ENCODE measurements around the gene XRN2. TPM values are rescaled to one million over a fixed set of nuclear protein-coding genes. Genes with fewer than 3 reads are reported as not detected.
"Not testable (repeated sequence)": the region's sequence is repeated elsewhere in the genome, so short reads cannot be mapped to it uniquely, and the experiment has no call there.

XRN2 gene
- total RNA-seq, 1 donor from 2014 or later = 66.7 TPM

DNA sequence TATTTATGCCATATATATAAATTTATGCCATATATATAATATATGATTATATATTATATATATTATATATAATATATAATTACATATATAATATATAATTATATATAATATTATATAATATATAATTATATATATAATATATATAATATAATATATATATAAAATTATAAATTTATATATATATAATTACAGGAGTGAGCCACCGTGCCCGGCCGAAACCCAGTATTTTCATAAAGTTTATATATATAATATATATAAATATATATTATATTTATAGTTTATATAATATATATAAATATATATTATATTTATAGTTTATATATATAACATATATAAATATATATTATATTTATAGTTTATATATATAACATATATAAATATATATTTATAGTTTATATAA is 62.6 kb downstream of the XRN2 start:
- H3K9me3 Mint-ChIP-seq (ENCODE audit: unreplicated experiment) = no peaks in the 10 kb centered on the region
- H3K4me3 Mint-ChIP-seq (ENCODE audit: unreplicated experiment) = no peak overlapping the region
- no peaks in the 10 kb centered on the region for H3K27me3 Mint-ChIP-seq (ENCODE audit: unreplicated experiment)
- no peak overlapping the region for H3K27ac Mint-ChIP-seq (ENCODE audit: unreplicated experiment)
- peaks cover 44% of the 10 kb centered on the region for H3K36me3 Mint-ChIP-seq (ENCODE audit: unreplicated experiment)
- peaks cover 2% of the 10 kb centered on the region for H3K4me1 Mint-ChIP-seq (ENCODE audit: unreplicated experiment)
- no peak for DNase-seq (ENCODE audit: extremely low spot score, unreplicated experiment)
- TF ChIP-seq, protein P1, sequence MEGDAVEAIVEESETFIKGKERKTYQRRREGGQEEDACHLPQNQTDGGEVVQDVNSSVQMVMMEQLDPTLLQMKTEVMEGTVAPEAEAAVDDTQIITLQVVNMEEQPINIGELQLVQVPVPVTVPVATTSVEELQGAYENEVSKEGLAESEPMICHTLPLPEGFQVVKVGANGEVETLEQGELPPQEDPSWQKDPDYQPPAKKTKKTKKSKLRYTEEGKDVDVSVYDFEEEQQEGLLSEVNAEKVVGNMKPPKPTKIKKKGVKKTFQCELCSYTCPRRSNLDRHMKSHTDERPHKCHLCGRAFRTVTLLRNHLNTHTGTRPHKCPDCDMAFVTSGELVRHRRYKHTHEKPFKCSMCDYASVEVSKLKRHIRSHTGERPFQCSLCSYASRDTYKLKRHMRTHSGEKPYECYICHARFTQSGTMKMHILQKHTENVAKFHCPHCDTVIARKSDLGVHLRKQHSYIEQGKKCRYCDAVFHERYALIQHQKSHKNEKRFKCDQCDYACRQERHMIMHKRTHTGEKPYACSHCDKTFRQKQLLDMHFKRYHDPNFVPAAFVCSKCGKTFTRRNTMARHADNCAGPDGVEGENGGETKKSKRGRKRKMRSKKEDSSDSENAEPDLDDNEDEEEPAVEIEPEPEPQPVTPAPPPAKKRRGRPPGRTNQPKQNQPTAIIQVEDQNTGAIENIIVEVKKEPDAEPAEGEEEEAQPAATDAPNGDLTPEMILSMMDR (IDR thresholded peaks at IDR 0.05) = no peak

DNA sequence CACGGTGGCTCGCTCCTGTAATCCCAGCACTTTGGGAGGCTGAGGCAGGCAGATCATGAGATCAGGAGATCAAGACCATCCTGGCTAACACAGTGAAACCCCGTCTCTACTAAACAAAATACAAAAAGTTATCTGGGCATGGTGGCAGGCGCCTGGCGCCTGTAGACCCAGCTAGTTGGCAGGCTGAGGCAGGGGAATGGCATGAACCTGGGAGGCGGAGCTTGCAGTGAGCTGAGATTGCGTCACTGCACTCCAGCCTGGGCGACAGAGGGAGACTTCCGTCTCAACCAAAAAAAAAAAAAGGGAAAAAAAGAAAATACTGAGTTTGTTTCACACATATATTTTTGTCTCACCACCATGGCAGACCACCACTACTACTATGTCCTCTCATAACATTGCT is 63.1 kb downstream of the XRN2 start:
- H3K27me3 Mint-ChIP-seq (ENCODE audit: unreplicated experiment); H3K4me3 Mint-ChIP-seq (ENCODE audit: unreplicated experiment); H3K4me1 Mint-ChIP-seq (ENCODE audit: unreplicated experiment); H3K27ac Mint-ChIP-seq (ENCODE audit: unreplicated experiment); DNase-seq (ENCODE audit: extremely low spot score, unreplicated experiment); H3K9me3 Mint-ChIP-seq (ENCODE audit: unreplicated experiment): not testable (repeated sequence)
- peaks cover 44% of the 10 kb centered on the region for H3K36me3 Mint-ChIP-seq (ENCODE audit: unreplicated experiment)

DNA sequence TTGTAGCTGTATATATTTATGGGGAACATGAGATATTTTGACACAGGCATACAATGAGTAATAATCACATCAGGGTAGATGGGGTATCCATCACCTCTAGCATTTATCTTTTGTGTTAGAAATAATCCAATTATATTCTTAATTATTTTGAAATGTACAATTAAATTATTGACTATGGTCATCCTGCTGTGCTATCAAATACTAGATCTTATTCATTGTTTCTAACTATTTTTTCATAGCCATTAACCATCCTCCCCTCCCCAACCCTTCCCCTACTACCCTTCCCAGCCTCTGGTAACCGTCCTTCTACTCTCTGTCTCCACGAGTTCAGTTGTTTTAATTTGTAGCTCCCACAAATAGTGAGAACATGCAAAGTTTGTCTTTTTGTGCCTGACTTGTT is 65.7 kb downstream of the XRN2 start:
- Mint-ChIP-seq H3K4me1 (ENCODE audit: unreplicated experiment) (peaks cover 15% of the 10 kb centered on the region), H3K36me3 (ENCODE audit: unreplicated experiment) (peaks cover 27% of the 10 kb centered on the region), H3K4me3 (ENCODE audit: unreplicated experiment) (no peak overlapping the region), H3K9me3 (ENCODE audit: unreplicated experiment) (no peaks in the 10 kb centered on the region), H3K27me3 (ENCODE audit: unreplicated experiment) (no peaks in the 10 kb centered on the region), H3K27ac (ENCODE audit: unreplicated experiment) (no peak overlapping the region)
- TF ChIP-seq, protein P1 (IDR thresholded peaks at IDR 0.05) = no peak
- DNase-seq (ENCODE audit: extremely low spot score, unreplicated experiment) = no peak

DNA sequence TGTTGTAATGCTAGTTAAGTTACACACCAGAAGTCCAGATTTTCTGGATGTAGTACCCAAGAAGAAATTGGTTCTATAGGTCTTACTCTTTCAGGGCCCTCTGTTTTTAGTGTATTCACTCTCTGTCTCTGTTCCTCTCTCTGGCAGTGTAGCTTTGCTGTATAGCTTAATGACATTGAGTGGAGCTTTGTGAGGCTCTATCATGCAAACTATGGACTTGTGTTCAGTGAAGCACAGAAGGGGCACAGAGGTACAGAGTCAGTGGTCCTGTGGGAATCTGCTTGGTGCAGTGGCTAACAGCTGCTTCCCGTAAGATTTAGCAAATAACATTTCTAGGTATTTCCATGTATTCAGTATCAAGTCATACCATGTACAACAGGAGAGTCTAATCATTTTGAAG is 68.1 kb downstream of the XRN2 start:
- DNase-seq (ENCODE audit: extremely low spot score, unreplicated experiment) = no peak
- no peaks in the 10 kb centered on the region for H3K27me3 Mint-ChIP-seq (ENCODE audit: unreplicated experiment)
- peaks cover 15% of the 10 kb centered on the region for H3K4me1 Mint-ChIP-seq (ENCODE audit: unreplicated experiment)
- H3K9me3 Mint-ChIP-seq (ENCODE audit: unreplicated experiment) = no peaks in the 10 kb centered on the region
- H3K36me3 Mint-ChIP-seq (ENCODE audit: unreplicated experiment) = peaks cover 27% of the 10 kb centered on the region
- TF ChIP-seq, protein P1 (IDR thresholded peaks at IDR 0.05) = no peak
- no peak overlapping the region for H3K27ac Mint-ChIP-seq (ENCODE audit: unreplicated experiment)
- H3K4me3 Mint-ChIP-seq (ENCODE audit: unreplicated experiment) = no peak overlapping the region

DNA sequence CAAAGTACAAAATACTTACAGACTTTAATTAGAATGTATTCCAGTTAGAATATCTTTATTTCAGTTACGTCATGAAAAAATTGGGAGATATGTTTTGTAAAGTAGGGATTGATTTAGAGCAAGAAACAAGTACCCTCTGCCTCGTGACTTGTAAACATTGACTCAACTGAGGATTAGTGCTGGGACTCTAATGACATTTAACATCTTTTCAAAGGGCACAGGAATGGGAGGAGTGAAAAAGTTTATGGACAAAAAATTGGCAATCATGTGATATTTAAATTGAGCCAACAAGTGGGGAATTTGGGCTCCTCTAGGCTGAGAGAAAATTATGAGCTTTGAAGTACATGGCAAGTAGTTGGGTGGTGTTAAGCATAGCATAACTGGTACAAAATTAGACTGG is 68.9 kb downstream of the XRN2 start:
- no peak overlapping the region for H3K27ac Mint-ChIP-seq (ENCODE audit: unreplicated experiment)
- no peaks in the 10 kb centered on the region for H3K9me3 Mint-ChIP-seq (ENCODE audit: unreplicated experiment)
- no peak for DNase-seq (ENCODE audit: extremely low spot score, unreplicated experiment)
- H3K4me3 Mint-ChIP-seq (ENCODE audit: unreplicated experiment) = no peak overlapping the region
- peaks cover 27% of the 10 kb centered on the region for H3K36me3 Mint-ChIP-seq (ENCODE audit: unreplicated experiment)
- no peaks in the 10 kb centered on the region for H3K27me3 Mint-ChIP-seq (ENCODE audit: unreplicated experiment)
- peaks cover 15% of the 10 kb centered on the region for H3K4me1 Mint-ChIP-seq (ENCODE audit: unreplicated experiment)
- TF ChIP-seq, protein P1 (IDR thresholded peaks at IDR 0.05) = no peak

DNA sequence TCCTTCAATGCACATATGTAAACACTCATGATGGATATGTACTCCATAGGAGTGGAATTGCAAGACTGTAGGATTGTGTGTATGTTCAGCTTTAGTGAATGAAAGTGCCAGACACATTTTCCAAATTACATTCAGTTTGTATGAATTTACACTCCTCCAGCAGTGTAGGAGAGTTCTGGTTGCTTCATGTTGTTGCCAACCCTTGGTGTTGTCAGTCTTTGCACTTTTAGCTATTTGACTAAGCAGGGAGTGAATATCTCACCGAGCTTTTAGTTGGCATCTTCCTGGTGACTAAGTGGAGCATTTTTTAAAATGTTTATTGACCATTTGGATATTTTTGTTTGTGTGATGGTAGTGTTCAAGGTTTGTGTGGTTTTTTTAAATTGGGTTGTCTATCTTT is 70.3 kb downstream of the XRN2 start:
- TF ChIP-seq, protein P1 (IDR thresholded peaks at IDR 0.05) = no peak
- peaks cover 23% of the 10 kb centered on the region for H3K36me3 Mint-ChIP-seq (ENCODE audit: unreplicated experiment)
- no peak overlapping the region for H3K27ac Mint-ChIP-seq (ENCODE audit: unreplicated experiment)
- H3K27me3 Mint-ChIP-seq (ENCODE audit: unreplicated experiment) = no peaks in the 10 kb centered on the region
- no peaks in the 10 kb centered on the region for H3K9me3 Mint-ChIP-seq (ENCODE audit: unreplicated experiment)
- H3K4me1 Mint-ChIP-seq (ENCODE audit: unreplicated experiment) = peaks cover 15% of the 10 kb centered on the region
- no peak overlapping the region for H3K4me3 Mint-ChIP-seq (ENCODE audit: unreplicated experiment)
- DNase-seq (ENCODE audit: extremely low spot score, unreplicated experiment) = no peak
